ENCODE results near the gene INTS14.
A peak's percentile ranks its signal among the peaks of the same experiment; 100 is the strongest.

The INTS14 gene

GRCh38 chr15:65530318-65531111 lies 80.4 kb downstream of the INTS14 start, which contains the start of gene HACD3:
Gene HACD3 (plus strand): TSS chr15:65530463. CDS start chr15:65530632, 169 bp downstream.
- DNase-seq (ENCODE audit: low spot score), result peak; percentile 88

GRCh38 chr15:65529762-65530317 lies 81.1 kb downstream of the INTS14 start:
- no peak for DNase-seq (ENCODE audit: low spot score)
